22Rv1 (cell line): Measurements from ENCODE around the gene STK10.

Experiments used
- H3K27ac ChIP-seq: fragments of 450-650 bp; 2 replicates; pipeline ENCODE4 v1.5.1; 2017
- ZFX ChIP-seq: fragments of 450-650 bp; IDR thresholded peaks from 2 replicates; pipeline ENCODE4 v1.6.1; 2017; ENCODE audit warnings: antibody characterized with exemption, borderline replicate concordance
- TF ChIP-seq, protein P1 (sequence below): fragments of 450-650 bp; IDR thresholded peaks from 2 replicates; pipeline ENCODE4 v1.5.1; 2017; ENCODE audit warnings: mild to moderate bottlenecking

Gene STK10

DNA sequence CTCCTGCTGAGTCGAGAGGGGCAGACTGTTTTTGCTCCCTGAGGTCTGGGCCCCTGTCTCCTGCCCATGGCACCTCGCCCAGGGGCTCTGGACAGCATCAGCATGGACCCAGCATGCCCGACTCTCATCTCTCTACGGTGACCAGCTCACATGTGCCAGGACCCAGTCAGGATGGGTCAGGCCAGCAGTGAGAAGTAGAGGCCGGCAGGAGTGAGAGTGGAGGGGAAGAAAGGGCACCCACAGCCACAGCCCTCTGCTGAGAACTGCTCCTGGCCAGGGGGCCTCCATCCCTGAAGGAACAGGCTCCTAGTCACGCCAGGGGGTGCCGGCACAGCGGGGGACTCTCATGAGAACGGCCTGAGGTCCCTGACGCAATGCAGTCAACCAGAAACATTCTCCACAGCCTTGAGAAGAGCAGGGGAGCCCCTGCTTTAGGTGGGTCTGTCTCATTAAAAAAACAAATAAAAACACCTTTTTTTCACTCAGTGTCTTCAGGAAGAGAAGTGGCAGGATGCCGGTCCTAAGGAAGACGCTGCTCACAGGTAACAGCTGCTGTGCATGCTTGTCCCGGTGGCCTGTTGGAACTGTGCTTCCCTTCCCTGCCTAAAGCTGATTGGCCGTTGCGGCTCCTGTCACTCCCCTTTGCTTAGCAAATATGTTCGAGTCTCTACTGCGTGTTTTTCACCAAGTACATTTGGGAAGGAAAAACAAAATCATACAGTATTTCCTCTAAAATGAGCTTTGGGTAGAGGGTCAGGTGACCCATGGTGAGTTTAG is 95.9 kb downstream of the STK10 start:
- TF ChIP-seq, protein P1, sequence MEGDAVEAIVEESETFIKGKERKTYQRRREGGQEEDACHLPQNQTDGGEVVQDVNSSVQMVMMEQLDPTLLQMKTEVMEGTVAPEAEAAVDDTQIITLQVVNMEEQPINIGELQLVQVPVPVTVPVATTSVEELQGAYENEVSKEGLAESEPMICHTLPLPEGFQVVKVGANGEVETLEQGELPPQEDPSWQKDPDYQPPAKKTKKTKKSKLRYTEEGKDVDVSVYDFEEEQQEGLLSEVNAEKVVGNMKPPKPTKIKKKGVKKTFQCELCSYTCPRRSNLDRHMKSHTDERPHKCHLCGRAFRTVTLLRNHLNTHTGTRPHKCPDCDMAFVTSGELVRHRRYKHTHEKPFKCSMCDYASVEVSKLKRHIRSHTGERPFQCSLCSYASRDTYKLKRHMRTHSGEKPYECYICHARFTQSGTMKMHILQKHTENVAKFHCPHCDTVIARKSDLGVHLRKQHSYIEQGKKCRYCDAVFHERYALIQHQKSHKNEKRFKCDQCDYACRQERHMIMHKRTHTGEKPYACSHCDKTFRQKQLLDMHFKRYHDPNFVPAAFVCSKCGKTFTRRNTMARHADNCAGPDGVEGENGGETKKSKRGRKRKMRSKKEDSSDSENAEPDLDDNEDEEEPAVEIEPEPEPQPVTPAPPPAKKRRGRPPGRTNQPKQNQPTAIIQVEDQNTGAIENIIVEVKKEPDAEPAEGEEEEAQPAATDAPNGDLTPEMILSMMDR = no peak
- TF ChIP-seq ZFX = no peak
- H3K27ac ChIP-seq = no peak overlapping the region

- TF ChIP-seq, protein P1 = no peak
- no peak for TF ChIP-seq ZFX
- no peak overlapping the region for H3K27ac ChIP-seq
Measured at GRCh38 chr5:172090976-172091547, 97.0 kb downstream of the STK10 start.

- H3K27ac ChIP-seq = no peak overlapping the region
- no peak for TF ChIP-seq ZFX
- TF ChIP-seq, protein P1 = no peak
Measured at GRCh38 chr5:172089298-172090117, 98.5 kb downstream of the STK10 start.

DNA sequence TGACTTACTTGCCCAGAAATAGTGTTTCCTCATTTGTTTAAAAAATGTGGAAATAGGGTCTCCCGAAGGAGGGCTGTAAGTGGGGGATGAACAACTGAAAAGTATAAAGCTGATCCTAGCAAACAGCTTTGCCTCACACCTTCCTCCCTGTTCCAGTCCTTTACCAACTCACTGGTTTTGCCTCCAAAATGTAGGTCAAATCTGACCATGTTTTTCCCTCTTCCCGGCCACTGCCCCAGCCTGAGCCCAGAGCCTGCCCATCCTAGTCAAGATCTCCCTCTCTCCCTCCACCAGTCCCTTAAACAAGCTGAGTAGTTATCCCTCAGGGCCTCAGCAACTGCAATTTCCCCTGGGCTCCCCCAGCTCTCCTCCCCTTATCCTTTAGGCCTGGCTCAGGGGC is 99.2 kb downstream of the STK10 start:
- no peak overlapping the region for H3K27ac ChIP-seq
- TF ChIP-seq ZFX = no peak
- TF ChIP-seq, protein P1 = no peak

- TF ChIP-seq, protein P1 = no peak
- TF ChIP-seq ZFX = no peak
- no peak overlapping the region for H3K27ac ChIP-seq
Measured at GRCh38 chr5:172086194-172086975, 101.6 kb downstream of the STK10 start.

GRCh38 chr5:172085738-172086137 is 102.3 kb downstream of the STK10 start:
- no peak for TF ChIP-seq ZFX
- TF ChIP-seq, protein P1 = no peak
- no peak overlapping the region for H3K27ac ChIP-seq
